Stomach (tissue), 9 donors: ENCODE data around the gene GJE1. TPM values are rescaled to one million over a fixed set of nuclear protein-coding genes. Genes with fewer than 3 reads are reported as not detected.
A peak's percentile ranks its signal among the peaks of the same experiment; 100 is the strongest.

Experiments
- DNase-seq, 2 donors: peaks; one replicate each; pipeline versions ENCODE4 v3.0.0 to v3.0.0-alpha.2; 2013 to 2019
- H3K27ac ChIP-seq, 5 donors: fragments of 200-600 bp in 4 of 5; sonication (generic) in 4 of 5; one replicate each; pipeline ENCODE4 v1.5.1; 2013 to 2019; ENCODE audit warnings: mild to moderate bottlenecking in 1 of 5, moderate library complexity in 1 of 5
- H3K27me3 ChIP-seq, 3 donors: fragments of 200-600 bp; sonication (generic); one replicate each; pipeline ENCODE4 v1.5.1; 2017 to 2019; ENCODE audit warnings: mixed run types in 1 of 3
- H3K36me3 ChIP-seq, 4 donors: fragments of 200-600 bp; sonication (generic); 1 replicate in 3 of 4; 2 replicates in 1 of 4; pipeline ENCODE4 v1.5.1; 2016 to 2019
- H3K4me1 ChIP-seq, 4 donors: fragments of 200-600 bp; sonication (generic); one replicate each; pipeline ENCODE4 v1.5.1; 2016 to 2019
- H3K4me3 ChIP-seq, 4 donors: fragments of 200-600 bp; sonication (generic) in 3 of 4; one replicate each; pipeline ENCODE4 v1.5.1; 2016 to 2019; ENCODE audit warnings: mild to moderate bottlenecking in 1 of 4
- H3K9me3 ChIP-seq, 4 donors: fragments of 200-600 bp; sonication (generic); one replicate each; pipeline ENCODE4 v1.5.1; 2016 to 2019
- EP300 ChIP-seq: sonication (generic); formaldehyde crosslinking; IDR thresholded peaks from one replicate; pipeline ENCODE4 v1.6.1; 2017; ENCODE audit warnings: antibody characterized with exemption
- POLR2A ChIP-seq, 4 donors: fragments of 450-650 bp; IDR thresholded peaks; one replicate each; pipeline ENCODE4 v1.6.1; 2016; ENCODE audit warnings: antibody characterized with exemption in 4 of 4, control low read depth in 2 of 4, mild to moderate bottlenecking in 1 of 4, moderate library complexity in 1 of 4
- POLR2AphosphoS5 ChIP-seq, 3 donors: sonication (generic); formaldehyde crosslinking; IDR thresholded peaks; one replicate each; pipeline ENCODE4 v1.6.1; 2016; ENCODE audit warnings: antibody characterized with exemption in 3 of 3
- WGBS, 5 donors: extraction: QIAGEN DNeasy Blood & Tissue Kit in 3 of 5; methylation state at CpG; one replicate each; pipeline versions ENCODE4 v1.1.5 to v1.1.7; 2013 to 2018; 5-methylcytosine and 5-hydroxymethylcytosine counted together
- intact Hi-C: fragments of 100-400 bp; cut with DNase I; formaldehyde crosslinking; loops from one replicate; pipeline ENCODE4 v1.15.1; 2023; ENCODE audit warnings: low total_unique reads
- polyA plus RNA-seq, 3 donors: library from polyadenylated mRNA; stranded (reverse); fragments of 200-250 nt; gene quantifications; one replicate each; pipeline ENCODE4 v1.2.3, GENCODE V29; 2013
- total RNA-seq, 5 donors: library from RNA; depleted of rRNA; stranded (reverse); fragments of >200 nt; gene quantifications; one replicate each; pipeline versions ENCODE4 v1.1.0 to v1.2.3, GENCODE V29; 2014 to 2016
- TF ChIP-seq, protein P1 (sequence below), 7 experiments: fragments of 450-650 bp in 4 of 7; fragments of 200-600 bp in 3 of 7; sonication (generic) in 3 of 7; IDR thresholded peaks; one replicate each; pipeline ENCODE4 v1.5.1; 2016 to 2019; ENCODE audit warnings: antibody characterized with exemption in 7 of 7, control low read depth in 2 of 7, mild to moderate bottlenecking in 1 of 7
- donor health status: healthy with polysubstance abuse.
- donor health status: Bipolar disorder and iron deficiency.
- donor health status: healthy.

GJE1 gene
- total and polyA plus RNA-seq, 8 donors = not detected

DNA sequence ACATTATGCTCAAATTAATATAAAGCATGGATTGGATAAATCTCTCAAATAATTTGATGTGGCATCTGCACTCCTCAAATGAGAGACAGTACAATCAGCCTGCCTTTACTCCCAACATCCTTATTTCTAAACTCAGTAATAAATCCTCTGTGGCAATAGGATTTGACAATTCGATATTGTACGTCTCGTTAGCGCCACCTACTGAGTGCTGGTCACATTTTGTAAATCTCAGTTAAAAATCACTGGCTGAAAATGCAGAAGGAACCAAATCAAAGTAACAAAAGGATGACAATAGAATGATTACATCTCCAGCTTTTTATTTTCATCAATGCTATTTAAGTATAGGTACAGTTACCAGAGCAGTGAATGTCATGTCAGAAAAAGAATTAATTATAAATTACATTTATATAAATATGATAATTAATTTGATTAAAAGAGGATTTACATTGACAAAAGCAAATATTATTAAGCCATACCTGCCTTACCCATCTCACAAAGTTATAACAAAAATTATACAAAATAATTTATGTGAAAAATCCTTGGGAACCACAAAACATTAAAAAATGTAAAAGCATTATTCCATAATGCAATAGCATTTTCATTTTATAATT, 20.2 kb upstream of the GJE1 start:
- Histone ChIP-seq H3K4me1 (no peaks in the 10 kb centered on the region), H3K27me3 (no peaks in the 10 kb centered on the region), H3K36me3 (no peaks in the 10 kb centered on the region), H3K27ac (no peak overlapping the region), H3K4me3 (no peak overlapping the region), H3K9me3 (no peaks in the 10 kb centered on the region)
- intact Hi-C loops = no loop called here
- TF ChIP-seq EP300 = no peak
- TF ChIP-seq, protein P1, sequence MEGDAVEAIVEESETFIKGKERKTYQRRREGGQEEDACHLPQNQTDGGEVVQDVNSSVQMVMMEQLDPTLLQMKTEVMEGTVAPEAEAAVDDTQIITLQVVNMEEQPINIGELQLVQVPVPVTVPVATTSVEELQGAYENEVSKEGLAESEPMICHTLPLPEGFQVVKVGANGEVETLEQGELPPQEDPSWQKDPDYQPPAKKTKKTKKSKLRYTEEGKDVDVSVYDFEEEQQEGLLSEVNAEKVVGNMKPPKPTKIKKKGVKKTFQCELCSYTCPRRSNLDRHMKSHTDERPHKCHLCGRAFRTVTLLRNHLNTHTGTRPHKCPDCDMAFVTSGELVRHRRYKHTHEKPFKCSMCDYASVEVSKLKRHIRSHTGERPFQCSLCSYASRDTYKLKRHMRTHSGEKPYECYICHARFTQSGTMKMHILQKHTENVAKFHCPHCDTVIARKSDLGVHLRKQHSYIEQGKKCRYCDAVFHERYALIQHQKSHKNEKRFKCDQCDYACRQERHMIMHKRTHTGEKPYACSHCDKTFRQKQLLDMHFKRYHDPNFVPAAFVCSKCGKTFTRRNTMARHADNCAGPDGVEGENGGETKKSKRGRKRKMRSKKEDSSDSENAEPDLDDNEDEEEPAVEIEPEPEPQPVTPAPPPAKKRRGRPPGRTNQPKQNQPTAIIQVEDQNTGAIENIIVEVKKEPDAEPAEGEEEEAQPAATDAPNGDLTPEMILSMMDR (IDR thresholded peaks at IDR 0.05) = peak in 5 of 7 experiments; percentile 30 to 70 (median 37)
- DNase-seq = peak; percentile 64 to 85
- 0 to 2% (median 0%) methylated on average over 4 of the region's 4 CpGs for WGBS, 5 donors

DNA sequence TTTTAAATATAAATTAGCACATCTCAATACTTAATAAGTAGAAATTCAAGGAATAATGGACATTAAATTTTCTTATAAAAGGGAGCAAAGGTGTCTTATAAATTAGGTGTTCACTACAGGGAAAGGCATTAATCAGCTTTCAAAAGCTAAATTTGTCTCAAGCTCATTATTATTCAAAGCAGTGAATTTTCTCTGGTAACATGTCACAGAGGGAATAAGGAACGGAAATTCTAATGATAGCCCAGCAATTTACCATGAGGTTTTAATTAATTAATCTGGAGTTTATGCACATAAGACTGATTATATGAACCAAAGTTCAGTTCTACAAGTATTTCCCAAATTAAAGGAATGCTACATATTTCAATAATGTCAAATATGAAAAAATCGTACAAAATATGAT, 15.4 kb upstream of the GJE1 start:
- no peaks in the 10 kb centered on the region for H3K9me3 ChIP-seq
- H3K4me3 ChIP-seq = no peak overlapping the region
- no peaks in the 10 kb centered on the region for H3K36me3 ChIP-seq
- no peak overlapping the region for H3K27ac ChIP-seq
- no peaks in the 10 kb centered on the region for H3K4me1 ChIP-seq
- 82 to 92% (median 85%) methylated on average over 2 of the region's 2 CpGs for WGBS, 5 donors
- intact Hi-C loops = no loop called here
- TF ChIP-seq, protein P1 (IDR thresholded peaks at IDR 0.05) = no peak
- TF ChIP-seq EP300 (no peak), POLR2A (IDR thresholded peaks at IDR 0.05) (no peak), POLR2AphosphoS5 (IDR thresholded peaks at IDR 0.05) (no peak)
- no peaks in the 10 kb centered on the region for H3K27me3 ChIP-seq
- DNase-seq = no peak

DNA sequence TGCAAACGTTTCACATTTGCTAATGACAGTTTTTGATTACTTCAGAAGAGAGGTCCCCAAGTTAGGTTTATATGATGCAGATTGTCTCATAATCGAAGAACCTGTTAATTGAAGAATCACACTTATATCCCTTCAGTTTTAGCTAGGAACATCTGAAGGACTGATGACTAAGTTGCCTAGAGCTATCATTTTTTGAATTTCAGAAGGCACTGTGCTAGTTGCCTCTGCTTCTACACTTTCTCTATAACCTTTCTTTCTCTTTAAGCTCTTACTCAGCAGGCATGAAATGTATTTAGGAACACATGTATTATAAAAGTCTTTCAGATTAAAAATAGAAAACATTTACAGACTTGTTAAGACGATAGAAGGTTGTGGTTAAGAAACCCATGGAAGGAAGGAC, 14.4 kb upstream of the GJE1 start:
- Histone ChIP-seq H3K27me3 (no peaks in the 10 kb centered on the region), H3K4me1 (no peaks in the 10 kb centered on the region), H3K36me3 (no peaks in the 10 kb centered on the region), H3K9me3 (no peaks in the 10 kb centered on the region), H3K4me3 (no peak overlapping the region), H3K27ac (no peak overlapping the region)
- DNase-seq = no peak
- no peak for TF ChIP-seq POLR2A (IDR thresholded peaks at IDR 0.05)
- TF ChIP-seq EP300 = no peak
- no peak for TF ChIP-seq POLR2AphosphoS5 (IDR thresholded peaks at IDR 0.05)
- TF ChIP-seq, protein P1 (IDR thresholded peaks at IDR 0.05) = no peak
- intact Hi-C loops = no loop called here
- whole genome bisulfite sequencing, 5 donors = 65 to 72% (median 71%) methylated on average over 3 of the region's 3 CpGs

DNA sequence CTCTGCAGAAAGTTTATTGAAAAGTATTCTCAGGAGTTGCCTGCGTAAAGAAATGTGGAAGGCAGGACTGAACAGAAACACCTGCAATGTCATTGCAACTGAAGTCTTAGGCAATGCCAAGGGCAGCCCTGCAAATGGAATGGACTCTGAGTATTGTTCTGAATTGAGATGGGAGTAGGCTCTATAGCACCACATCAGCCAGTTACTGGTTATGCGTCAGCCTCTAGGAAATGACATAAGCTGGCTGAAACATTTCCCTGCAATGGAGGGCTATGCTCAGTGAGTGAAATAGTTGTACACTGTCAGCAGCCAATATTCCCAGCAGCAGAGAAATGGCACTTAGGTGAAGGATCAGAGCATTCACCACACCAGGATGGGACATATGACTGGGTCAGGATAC, 13.8 kb upstream of the GJE1 start:
- intact Hi-C loops = no loop called here
- Histone ChIP-seq H3K36me3 (no peaks in the 10 kb centered on the region), H3K27ac (no peak overlapping the region), H3K9me3 (no peaks in the 10 kb centered on the region), H3K4me1 (no peaks in the 10 kb centered on the region), H3K27me3 (no peaks in the 10 kb centered on the region), H3K4me3 (no peak overlapping the region)
- peak in 1 of 2 donors; percentile 1 for DNase-seq
- TF ChIP-seq, protein P1 (IDR thresholded peaks at IDR 0.05) = no peak
- TF ChIP-seq EP300 (no peak), POLR2A (IDR thresholded peaks at IDR 0.05) (no peak), POLR2AphosphoS5 (IDR thresholded peaks at IDR 0.05) (no peak)
- 86 to 97% (median 92%) methylated on average over 2 of the region's 2 CpGs for WGBS, 5 donors
